ENCODE data around the gene YAE1. TPM values are rescaled to one million over a fixed set of nuclear protein-coding genes. Genes with fewer than 3 reads are reported as not detected.

Gene YAE1
- total RNA-seq, 4 donors from 2014 or later = 13.3 to 18.5 (median 17.0) TPM

DNA sequence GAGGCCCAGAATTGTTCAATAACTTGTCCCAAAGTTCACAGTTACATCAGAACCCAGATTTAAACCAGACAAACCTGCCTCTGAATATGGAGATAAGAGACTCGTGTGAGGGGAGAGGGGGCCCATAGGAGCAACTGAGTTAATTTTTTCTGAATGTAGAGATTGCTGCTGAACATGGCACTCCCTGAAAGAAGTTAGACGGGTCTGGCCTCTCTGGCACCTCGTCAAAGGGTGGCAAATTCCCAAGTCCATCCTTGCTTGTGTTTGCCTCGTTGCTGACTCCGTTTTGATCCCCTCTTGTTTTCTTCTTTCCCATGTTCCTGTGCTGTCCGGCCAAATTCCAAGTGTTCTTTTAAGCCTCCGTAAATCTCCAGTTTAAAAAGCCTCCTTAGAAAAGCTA lies 35.2 kb upstream of the YAE1 start:
- no peak overlapping the region for H3K27ac ChIP-seq (replicated peaks in 1 of 4)
- intact Hi-C loops (cut with DNase I) = no loop called here
- no peaks in the 10 kb centered on the region for H3K4me1 ChIP-seq
- H3K36me3 ChIP-seq = no peaks in the 10 kb centered on the region
- H3K4me3 ChIP-seq = no peak overlapping the region
- peaks cover 0 to 5% (median 0%) of the 10 kb centered on the region in 4 donors for H3K27me3 ChIP-seq
- whole genome bisulfite sequencing = 74% methylated on average over 7 of the region's 7 CpGs
- TF ChIP-seq POLR2A (IDR thresholded peaks at IDR 0.05; ENCODE audit: low read depth) = no peak
- no peak for TF ChIP-seq CTCF (IDR thresholded peaks at IDR 0.05)
- TF ChIP-seq EP300 (IDR thresholded peaks at IDR 0.05) = no peak
- no peaks in the 10 kb centered on the region for H3K9me3 ChIP-seq
- no peak for DNase-seq (ENCODE audit: extremely low spot score)

GRCh38 chr7:39531818-39532217 lies 34.4 kb upstream of the YAE1 start:
- TF ChIP-seq POLR2A (IDR thresholded peaks at IDR 0.05; ENCODE audit: low read depth) = no peak
- no peak for TF ChIP-seq EP300 (IDR thresholded peaks at IDR 0.05)
- TF ChIP-seq POLR2AphosphoS5 (IDR thresholded peaks at IDR 0.05) = no peak
- no peak for DNase-seq (ENCODE audit: extremely low spot score)
- Histone ChIP-seq H3K36me3 (no peaks in the 10 kb centered on the region), H3K9me3 (no peaks in the 10 kb centered on the region), H3K4me3 (no peak overlapping the region), H3K27me3 (peaks cover 0 to 5% (median 0%) of the 10 kb centered on the region in 4 donors), H3K27ac (replicated peaks in 1 of 4) (no peak overlapping the region), H3K4me1 (no peaks in the 10 kb centered on the region)
- intact Hi-C loops (cut with DNase I) = no loop called here
- WGBS = 79% methylated on average over 5 of the region's 5 CpGs

DNA sequence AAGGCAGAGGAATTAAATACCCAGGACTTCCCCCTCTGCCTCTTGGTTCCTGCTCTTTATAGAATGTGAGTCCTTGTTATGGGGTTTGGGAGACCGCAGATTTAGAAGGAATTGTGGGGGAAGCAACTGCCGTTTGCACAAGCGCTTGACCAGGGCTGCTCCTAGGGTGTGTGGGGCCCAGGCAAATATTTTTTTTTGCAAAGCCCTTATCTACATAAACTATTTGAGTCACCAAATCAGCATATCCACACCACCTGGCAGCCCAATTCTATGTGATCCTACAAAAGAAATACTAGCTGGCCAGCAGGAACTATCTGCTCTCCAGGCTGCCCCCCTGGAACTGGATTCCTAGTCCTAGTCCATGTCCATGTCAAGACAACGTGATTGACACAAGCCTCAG lies 33.4 kb upstream of the YAE1 start:
- 86% methylated on average over 4 of the region's 4 CpGs for WGBS
- intact Hi-C loops (cut with DNase I) = no loop called here
- Histone ChIP-seq H3K27ac (replicated peaks in 1 of 4) (no peak overlapping the region), H3K4me1 (no peaks in the 10 kb centered on the region), H3K9me3 (no peaks in the 10 kb centered on the region), H3K4me3 (no peak overlapping the region), H3K27me3 (peaks cover 0 to 5% (median 0%) of the 10 kb centered on the region in 4 donors), H3K36me3 (no peaks in the 10 kb centered on the region)
- DNase-seq (ENCODE audit: extremely low spot score) = no peak
- no peak for TF ChIP-seq POLR2A (IDR thresholded peaks at IDR 0.05; ENCODE audit: low read depth)

GRCh38 chr7:39534599-39534998 lies 31.6 kb upstream of the YAE1 start:
- 73% methylated on average over 1 of the region's 1 CpG for WGBS
- no peak overlapping the region for H3K27ac ChIP-seq (replicated peaks in 1 of 4)
- TF ChIP-seq POLR2AphosphoS5 (IDR thresholded peaks at IDR 0.05) (no peak), CTCF (IDR thresholded peaks at IDR 0.05) (no peak), EP300 (IDR thresholded peaks at IDR 0.05) (no peak), POLR2A (IDR thresholded peaks at IDR 0.05; ENCODE audit: low read depth) (no peak)
- H3K4me3 ChIP-seq = no peak overlapping the region
- H3K36me3 ChIP-seq = no peaks in the 10 kb centered on the region
- DNase-seq (ENCODE audit: extremely low spot score) = no peak
- intact Hi-C loops (cut with DNase I) = no loop called here
- H3K9me3 ChIP-seq = no peaks in the 10 kb centered on the region
- H3K4me1 ChIP-seq = no peaks in the 10 kb centered on the region
- peaks cover 0 to 5% (median 0%) of the 10 kb centered on the region in 4 donors for H3K27me3 ChIP-seq

DNA sequence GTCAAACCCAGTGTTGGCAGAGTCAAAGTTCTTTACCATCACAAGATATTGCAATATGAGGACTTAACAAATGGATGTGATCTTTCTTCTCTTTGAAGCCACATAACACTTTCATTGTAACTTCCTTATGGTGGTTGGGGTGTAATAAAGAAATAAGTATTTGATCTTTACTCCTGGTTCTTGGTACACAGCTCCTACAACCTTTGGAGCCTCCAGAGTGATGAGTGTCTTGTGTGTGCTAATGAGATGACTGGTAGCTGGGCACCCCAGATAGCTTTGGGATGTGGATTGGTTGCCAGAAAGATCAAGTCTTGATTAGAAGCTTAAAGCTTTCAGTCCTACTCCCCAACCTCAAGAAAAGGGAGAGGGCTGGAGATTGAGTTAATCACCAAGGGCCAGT lies 31.1 kb upstream of the YAE1 start:
- H3K4me3 ChIP-seq = no peak overlapping the region
- no peak for DNase-seq (ENCODE audit: extremely low spot score)
- no peaks in the 10 kb centered on the region for H3K4me1 ChIP-seq
- no peaks in the 10 kb centered on the region for H3K36me3 ChIP-seq
- intact Hi-C loops (cut with DNase I) = no loop called here
- peaks cover 0 to 5% (median 0%) of the 10 kb centered on the region in 4 donors for H3K27me3 ChIP-seq
- H3K9me3 ChIP-seq = no peaks in the 10 kb centered on the region
- no peak for TF ChIP-seq CTCF (IDR thresholded peaks at IDR 0.05)
- TF ChIP-seq POLR2A (IDR thresholded peaks at IDR 0.05; ENCODE audit: low read depth) = no peak
- no peak for TF ChIP-seq POLR2AphosphoS5 (IDR thresholded peaks at IDR 0.05)
- no peak for TF ChIP-seq EP300 (IDR thresholded peaks at IDR 0.05)
- H3K27ac ChIP-seq (replicated peaks in 1 of 4) = no peak overlapping the region

DNA sequence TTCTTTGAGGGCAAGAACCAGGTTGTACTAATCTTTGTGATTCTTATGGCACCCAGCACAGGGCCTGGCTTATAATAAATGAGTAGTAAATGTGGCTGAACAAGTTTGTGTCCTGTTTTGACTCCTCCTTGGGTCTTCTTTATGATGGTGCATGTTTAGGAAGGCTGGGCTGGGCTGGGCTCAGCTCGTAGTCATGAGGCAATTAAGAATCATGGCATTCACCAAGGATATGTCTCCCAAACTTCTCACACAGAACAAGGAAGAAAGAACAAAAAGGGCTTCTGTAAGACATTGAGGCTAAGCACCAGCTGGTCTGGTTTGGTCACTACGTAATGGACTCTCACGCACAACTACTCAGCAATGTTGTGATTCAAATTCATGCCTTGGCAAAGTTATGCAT lies 30.5 kb upstream of the YAE1 start:
- H3K36me3 ChIP-seq = no peaks in the 10 kb centered on the region
- TF ChIP-seq EP300 (IDR thresholded peaks at IDR 0.05) = no peak
- TF ChIP-seq POLR2AphosphoS5 (IDR thresholded peaks at IDR 0.05) = no peak
- TF ChIP-seq POLR2A (IDR thresholded peaks at IDR 0.05; ENCODE audit: low read depth) = no peak
- no peak for TF ChIP-seq CTCF (IDR thresholded peaks at IDR 0.05)
- H3K9me3 ChIP-seq = no peaks in the 10 kb centered on the region
- WGBS = 88% methylated on average over 3 of the region's 3 CpGs
- peaks cover 0 to 5% (median 0%) of the 10 kb centered on the region in 4 donors for H3K27me3 ChIP-seq
- H3K27ac ChIP-seq (replicated peaks in 1 of 4) = no peak overlapping the region
- no peak for DNase-seq (ENCODE audit: extremely low spot score)
- intact Hi-C loops (cut with DNase I) = no loop called here
- H3K4me3 ChIP-seq = no peak overlapping the region
- H3K4me1 ChIP-seq = no peaks in the 10 kb centered on the region
